K562 (cell line): ENCODE measurements around the gene HMGN1. TPM values are rescaled to one million over a fixed set of nuclear protein-coding genes. Genes with fewer than 3 reads are reported as not detected.

Source experiments
- BCL6 ChIP-seq: fragments of 250-450 bp; sonication (Bioruptor Pico); IDR thresholded peaks from 2 replicates; pipeline ENCODE4 v1.4.0; 2020
- CBX1 ChIP-seq: sonication (generic); IDR thresholded peaks from 2 replicates; pipeline ENCODE4 v1.6.1; 2016; ENCODE audit warnings: antibody characterized with exemption, low read depth, mild to moderate bottlenecking
- E2F6 ChIP-seq, 2 experiments: IDR thresholded peaks; 2 replicates each; pipeline ENCODE4 v1.6.1; 2011; ENCODE audit warnings: borderline replicate concordance in 1 of 2, control low read depth in 1 of 2, low read depth in 1 of 2, low read length in 1 of 2, mild to moderate bottlenecking in 1 of 2, mixed read lengths in 1 of 2, moderate library complexity in 1 of 2; ENCODE audit not compliant: insufficient read depth in 1 of 2, insufficient read length in 1 of 2, poor library complexity in 1 of 2, severe bottlenecking in 1 of 2; ENCODE audit errors: extremely low read depth in 1 of 2
- GABPA ChIP-seq: fragments of 200-800 bp; sonication (Bioruptor generic); conservative IDR thresholded peaks from 2 replicates; pipeline ENCODE4 v1.6.1; 2016; ENCODE audit warnings: low read depth, missing genetic modification characterization, missing compliant biosample characterization
- GABPB1 ChIP-seq: sonication (generic); formaldehyde crosslinking; IDR thresholded peaks from 2 replicates; pipeline ENCODE4 v1.8.0; 2022; ENCODE audit warnings: mild to moderate bottlenecking, missing genetic modification reagents
- GATAD2A ChIP-seq: fragments of 450-650 bp; IDR thresholded peaks from 2 replicates; pipeline ENCODE4 v1.6.1; 2017
- HDAC8 ChIP-seq: fragments of 450-650 bp; IDR thresholded peaks from 2 replicates; pipeline ENCODE4 v1.6.1; 2016; ENCODE audit warnings: mild to moderate bottlenecking, missing genetic modification characterization, moderate library complexity, missing compliant biosample characterization
- MEIS2 ChIP-seq: fragments of 450-650 bp; IDR thresholded peaks from 2 replicates; pipeline ENCODE4 v1.6.1; 2014; ENCODE audit warnings: mild to moderate bottlenecking; ENCODE audit not compliant: partially characterized antibody
- NFRKB ChIP-seq: fragments of 450-650 bp; IDR thresholded peaks from 2 replicates; pipeline ENCODE4 v1.6.1; 2016; ENCODE audit warnings: low read depth
- PRDM10 ChIP-seq: fragments of 450-650 bp; IDR thresholded peaks from 2 replicates; pipeline ENCODE4 v1.6.1; 2018; ENCODE audit not compliant: partially characterized antibody
- RBBP5 ChIP-seq: fragments of 200-600 bp; sonication (generic); IDR thresholded peaks from 2 replicates; pipeline ENCODE4 v1.6.1; 2012; ENCODE audit warnings: borderline replicate concordance, mild to moderate bottlenecking, low read length, control low read depth, inconsistent platforms; ENCODE audit not compliant: insufficient read depth, poor library complexity, severe bottlenecking
- SRSF7 ChIP-seq: fragments of 200-400 bp; formaldehyde crosslinking; optimal IDR thresholded peaks from 2 replicates; pipeline ENCODE3; 2017; ENCODE audit warnings: mild to moderate bottlenecking, low read depth, low read length
- STAG1 ChIP-seq: sonication (generic); formaldehyde crosslinking; IDR thresholded peaks from 2 replicates; pipeline ENCODE4 v1.5.0; 2020; ENCODE audit warnings: missing genetic modification reagents, borderline replicate concordance
- TCF7 ChIP-seq: sonication (generic); IDR thresholded peaks from 2 replicates; pipeline ENCODE4 v1.6.1; 2016; ENCODE audit warnings: antibody characterized with exemption, borderline replicate concordance
- ZBTB17 ChIP-seq: fragments of 450-650 bp; formaldehyde crosslinking; IDR thresholded peaks from 2 replicates; pipeline ENCODE4 v1.4.0; 2020; ENCODE audit warnings: mild to moderate bottlenecking
- polyA plus RNA-seq, 8 experiments: library from polyadenylated mRNA; depleted of rRNA in 4 of 8; stranded (reverse) in 5 of 8; unstranded in 3 of 8; fragments of >200 nt; fragmentation: Nextera tagmentation in 2 of 8; fragmentation: Illumina TruSeq in 1 of 8; extraction: Ambion mirVana in 2 of 8; extraction: Trizol in 1 of 8; gene quantifications; 2 replicates each; pipeline versions ENCODE4 v1.2.1 to v1.2.3, GENCODE V29; 2011 to 2014; ENCODE audit warnings: inconsistent platforms in 1 of 8, missing spikeins in 1 of 8
- total RNA-seq, 7 experiments: library from RNA; depleted of rRNA in 6 of 7; stranded (reverse); fragments of >200 nt in 6 of 7; fragmentation: Illumina TruSeq in 2 of 7; extraction: Trizol in 2 of 7; gene quantifications; 2 replicates each; pipeline versions ENCODE4 v1.2.1 to v1.2.3, GENCODE V29; 2011 to 2021; ENCODE audit warnings: low replicate concordance in 1 of 7
- TF ChIP-seq, protein P1 (sequence below): fragments of 450-650 bp; IDR thresholded peaks from 2 replicates; pipeline ENCODE4 v1.7.0; 2016; ENCODE audit warnings: borderline replicate concordance
- TF ChIP-seq, protein P2 (sequence below): fragments of 450-650 bp; formaldehyde crosslinking; conservative IDR thresholded peaks from 2 replicates; pipeline ENCODE4 v1.4.0; 2022; ENCODE audit warnings: mild to moderate bottlenecking, missing genetic modification characterization

Gene HMGN1
- total and polyA plus RNA-seq, 9 of the 15 experiments (the other 6 are each of a cell fraction or from before 2014, with no cell fraction given): 124 to 626 (median 498) TPM

- TF ChIP-seq GABPA (tag) (peak; percentile 52), BCL6 (CRISPR knock-in tag) (no peak), HDAC8 (tag) (no peak), E2F6 (IDR thresholded peaks at IDR 0.05; ENCODE audit: borderline replicate concordance in 1 of 2, extremely low read depth in 1 of 2, insufficient read depth in 1 of 2, insufficient read length in 1 of 2, low read depth in 1 of 2, low read length in 1 of 2, poor library complexity in 1 of 2, severe bottlenecking in 1 of 2) (peak; percentile 79 to 89), NFRKB (peak; percentile 2; the same call in 1 of the 2 replicates), GATAD2A (no peak), RBBP5 (peak; percentile 70), ZBTB17 (CRISPR knock-in tag) (no peak), CBX1 (no peak; the same call in 1 of the 2 replicates), GABPB1 (CRISPR knock-in tag) (no peak), MEIS2 (peak; percentile 77), SRSF7 (no peak), PRDM10 (no peak), TCF7 (no peak), STAG1 (CRISPR knock-in tag) (no peak)
- TF ChIP-seq, protein P1, sequence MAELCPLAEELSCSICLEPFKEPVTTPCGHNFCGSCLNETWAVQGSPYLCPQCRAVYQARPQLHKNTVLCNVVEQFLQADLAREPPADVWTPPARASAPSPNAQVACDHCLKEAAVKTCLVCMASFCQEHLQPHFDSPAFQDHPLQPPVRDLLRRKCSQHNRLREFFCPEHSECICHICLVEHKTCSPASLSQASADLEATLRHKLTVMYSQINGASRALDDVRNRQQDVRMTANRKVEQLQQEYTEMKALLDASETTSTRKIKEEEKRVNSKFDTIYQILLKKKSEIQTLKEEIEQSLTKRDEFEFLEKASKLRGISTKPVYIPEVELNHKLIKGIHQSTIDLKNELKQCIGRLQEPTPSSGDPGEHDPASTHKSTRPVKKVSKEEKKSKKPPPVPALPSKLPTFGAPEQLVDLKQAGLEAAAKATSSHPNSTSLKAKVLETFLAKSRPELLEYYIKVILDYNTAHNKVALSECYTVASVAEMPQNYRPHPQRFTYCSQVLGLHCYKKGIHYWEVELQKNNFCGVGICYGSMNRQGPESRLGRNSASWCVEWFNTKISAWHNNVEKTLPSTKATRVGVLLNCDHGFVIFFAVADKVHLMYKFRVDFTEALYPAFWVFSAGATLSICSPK: no peak
- TF ChIP-seq, protein P2, sequence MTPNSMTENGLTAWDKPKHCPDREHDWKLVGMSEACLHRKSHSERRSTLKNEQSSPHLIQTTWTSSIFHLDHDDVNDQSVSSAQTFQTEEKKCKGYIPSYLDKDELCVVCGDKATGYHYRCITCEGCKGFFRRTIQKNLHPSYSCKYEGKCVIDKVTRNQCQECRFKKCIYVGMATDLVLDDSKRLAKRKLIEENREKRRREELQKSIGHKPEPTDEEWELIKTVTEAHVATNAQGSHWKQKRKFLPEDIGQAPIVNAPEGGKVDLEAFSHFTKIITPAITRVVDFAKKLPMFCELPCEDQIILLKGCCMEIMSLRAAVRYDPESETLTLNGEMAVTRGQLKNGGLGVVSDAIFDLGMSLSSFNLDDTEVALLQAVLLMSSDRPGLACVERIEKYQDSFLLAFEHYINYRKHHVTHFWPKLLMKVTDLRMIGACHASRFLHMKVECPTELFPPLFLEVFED (CRISPR knock-in tag): no peak
Measured at GRCh38 chr21:39379986-39380891, 31.4 kb upstream of the HMGN1 start (continued).
